Neural cell (in vitro differentiated cells): ENCODE results near the gene MTRR. TPM values are rescaled to one million over a fixed set of nuclear protein-coding genes. Genes with fewer than 3 reads are reported as not detected.

Source experiments
- H2AFZ ChIP-seq: fragments of 200-600, 300-800 bp; sonication (generic), shearing (Covaris generic); 2 replicates; pipeline ENCODE4 v1.6.0; 2014; ENCODE audit warnings: low read depth, mild to moderate bottlenecking, antibody characterized with exemption, low read length, moderate library complexity
- H3F3A ChIP-seq: fragments of 200-600 bp; shearing (Covaris generic); 2 replicates; pipeline ENCODE4 v1.6.1; 2016; ENCODE audit warnings: mild to moderate bottlenecking, moderate library complexity, mixed read lengths, antibody characterized with exemption, low read length; ENCODE audit not compliant: insufficient read depth, poor library complexity, severe bottlenecking
- H3K27ac ChIP-seq: fragments of 200-600, 300-800 bp; sonication (generic), shearing (Covaris generic); 2 replicates; pipeline ENCODE4 v1.5.1; 2014; ENCODE audit warnings: mild to moderate bottlenecking, low read length, moderate library complexity
- H3K27me3 ChIP-seq: fragments of 300-800, 200-600 bp; sonication (generic), shearing (Covaris generic); 2 replicates; pipeline ENCODE4 v1.6.0; 2014; ENCODE audit warnings: mild to moderate bottlenecking, low read depth, low read length, moderate library complexity; ENCODE audit not compliant: insufficient read depth
- H3K36me3 ChIP-seq: fragments of 300-800, 200-600 bp; sonication (generic), shearing (Covaris generic); 2 replicates; pipeline ENCODE4 v1.5.1; 2014; ENCODE audit warnings: mild to moderate bottlenecking, antibody characterized with exemption, low read length, moderate library complexity; ENCODE audit not compliant: insufficient read depth
- H3K4me2 ChIP-seq: fragments of 300-800, 200-600 bp; sonication (generic), shearing (Covaris generic); 2 replicates; pipeline ENCODE4 v1.6.0; 2014; ENCODE audit warnings: mild to moderate bottlenecking, low read length
- H3K4me3 ChIP-seq: fragments of 300-800, 200-600 bp; sonication (generic), shearing (Covaris generic); 2 replicates; pipeline ENCODE4 v1.5.1; 2014; ENCODE audit warnings: mild to moderate bottlenecking, low read length, moderate library complexity
- H3K79me2 ChIP-seq: fragments of 200-600 bp; shearing (Covaris generic); replicated peaks from 2 replicates; pipeline ENCODE4 v1.6.0; 2014; ENCODE audit warnings: mild to moderate bottlenecking, low read length, moderate library complexity; ENCODE audit not compliant: insufficient read depth
- H3K9ac ChIP-seq: fragments of 300-800, 200-600 bp; sonication (generic), shearing (Covaris generic); 2 replicates; pipeline ENCODE4 v1.6.1; 2016; ENCODE audit warnings: mild to moderate bottlenecking, low read length, mixed read lengths
- H3K9me2 ChIP-seq: fragments of 200-600 bp; shearing (Covaris generic); 2 replicates; pipeline ENCODE4 v1.6.1; 2016; ENCODE audit warnings: mild to moderate bottlenecking, low read length, mixed read lengths; ENCODE audit not compliant: insufficient read depth
- H3K9me3 ChIP-seq: fragments of 200-600, 300-800 bp; sonication (generic), shearing (Covaris generic); 2 replicates; pipeline ENCODE4 v1.6.1; 2016; ENCODE audit warnings: mild to moderate bottlenecking, mixed run types, low read length, moderate library complexity, mixed read lengths
- H4K20me1 ChIP-seq: fragments of 200-600 bp; shearing (Covaris generic); 2 replicates; pipeline ENCODE4 v1.6.1; 2016; ENCODE audit warnings: mild to moderate bottlenecking, mixed run types; ENCODE audit not compliant: insufficient read depth
- CTCF ChIP-seq: fragments of 450-650 bp; IDR thresholded peaks from 2 replicates; pipeline ENCODE4 v1.5.1; 2014; ENCODE audit warnings: antibody characterized with exemption, mild to moderate bottlenecking, moderate library complexity; ENCODE audit not compliant: poor library complexity, severe bottlenecking
- EP300 ChIP-seq: fragments of 450-650 bp; conservative IDR thresholded peaks from 2 replicates; pipeline ENCODE4 v1.6.1; 2014; ENCODE audit warnings: antibody characterized with exemption, mild to moderate bottlenecking, moderate library complexity; ENCODE audit not compliant: poor library complexity, severe bottlenecking
- EZH2 ChIP-seq: fragments of 200-600, 300-800 bp; shearing (Covaris generic), sonication (generic); IDR thresholded peaks from 2 replicates; pipeline ENCODE4 v1.6.1; 2014; ENCODE audit warnings: antibody characterized with exemption, low read length, borderline replicate concordance, mild to moderate bottlenecking; ENCODE audit not compliant: insufficient read depth, poor library complexity, severe bottlenecking
- RAD21 ChIP-seq: fragments of 450-650 bp; conservative IDR thresholded peaks from 2 replicates; pipeline ENCODE4 v1.6.1; 2014; ENCODE audit warnings: antibody characterized with exemption, mild to moderate bottlenecking, moderate library complexity
- REST ChIP-seq: IDR thresholded peaks from 2 replicates; pipeline ENCODE4 v1.6.1; 2012; ENCODE audit warnings: borderline replicate concordance
- TAF1 ChIP-seq: IDR thresholded peaks from 2 replicates; pipeline ENCODE4 v1.6.1; 2012; ENCODE audit warnings: low read depth
- polyA plus RNA-seq: library from polyadenylated mRNA; depleted of rRNA; stranded (reverse); fragments of >200 nt; gene quantifications from 2 replicates; pipeline ENCODE4 v1.2.3, GENCODE V29; 2014

The MTRR gene
- polyA plus RNA-seq, 1 donor from 2014 or later, result 34.1 TPM

GRCh38 chr5:7881816-7882215 is 12.9 kb downstream of the MTRR start:
- H3K9me2 ChIP-seq, result no peaks in the 10 kb centered on the region
- H3K9me3 ChIP-seq, result no peaks in the 10 kb centered on the region
- no peak overlapping the region for H3K4me3 ChIP-seq
- H2AFZ ChIP-seq, result no peak overlapping the region
- H3K27ac ChIP-seq, result no peak overlapping the region
- TF ChIP-seq TAF1, result no peak
- TF ChIP-seq RAD21, result no peak
- no peak for TF ChIP-seq EZH2
- H3K4me2 ChIP-seq, result no peak overlapping the region
- H4K20me1 ChIP-seq, result no peaks in the 10 kb centered on the region
- peaks cover 8% of the 10 kb centered on the region for H3K36me3 ChIP-seq
- H3K9ac ChIP-seq, result no peak overlapping the region
- no peaks in the 10 kb centered on the region for H3K79me2 ChIP-seq
- no peaks in the 10 kb centered on the region for H3K27me3 ChIP-seq
- H3F3A ChIP-seq, result no peaks in the 10 kb centered on the region

GRCh38 chr5:7882926-7883325 is 14.0 kb downstream of the MTRR start:
- peaks cover 4% of the 10 kb centered on the region for H3K36me3 ChIP-seq
- H3K79me2 ChIP-seq, result no peaks in the 10 kb centered on the region
- no peak overlapping the region for H3K27ac ChIP-seq
- H4K20me1 ChIP-seq, result no peaks in the 10 kb centered on the region
- no peaks in the 10 kb centered on the region for H3K9me2 ChIP-seq
- no peak overlapping the region for H2AFZ ChIP-seq
- no peaks in the 10 kb centered on the region for H3K9me3 ChIP-seq
- H3K9ac ChIP-seq, result no peak overlapping the region
- H3F3A ChIP-seq, result no peaks in the 10 kb centered on the region
- TF ChIP-seq RAD21 (no peak), EP300 (no peak), TAF1 (no peak), EZH2 (no peak)
- no peak overlapping the region for H3K4me3 ChIP-seq
- H3K4me2 ChIP-seq, result no peak overlapping the region
- H3K27me3 ChIP-seq, result no peaks in the 10 kb centered on the region

- Histone ChIP-seq H3F3A (no peaks in the 10 kb centered on the region), H3K27ac (no peak overlapping the region), H2AFZ (no peak overlapping the region), H3K27me3 (no peaks in the 10 kb centered on the region), H3K4me2 (no peak overlapping the region), H3K36me3 (peaks cover 7% of the 10 kb centered on the region), H3K79me2 (no peaks in the 10 kb centered on the region), H3K9ac (no peak overlapping the region), H4K20me1 (no peaks in the 10 kb centered on the region), H3K4me3 (no peak overlapping the region), H3K9me2 (no peaks in the 10 kb centered on the region), H3K9me3 (no peaks in the 10 kb centered on the region)
- no peak for TF ChIP-seq RAD21
- TF ChIP-seq REST, result no peak
- TF ChIP-seq EP300, result no peak
- no peak for TF ChIP-seq TAF1
- no peak for TF ChIP-seq CTCF
These were observed 15.7 kb downstream of the MTRR start for GRCh38 chr5:7884491-7885267.
